HG02840 (cell line): ENCODE data around the gene PCDHGA8.
"Not testable (repeated sequence)": the region's sequence is repeated elsewhere in the genome, so short reads cannot be mapped to it uniquely, and the experiment has no call there.

ENCODE experiments used
- ATAC-seq: cut with Tn5 transposase; IDR thresholded peaks from one replicate; pipeline ENCODE4 v1.9.1; 2021; ENCODE audit warnings: mild to moderate bottlenecking, moderate library complexity, moderate number of reproducible peaks; ENCODE audit not compliant: unreplicated experiment, low FRiP score

Gene PCDHGA8

GRCh38 chr5:141392429-141393198, at the start of gene PCDHGA8:
TSS of gene PCDHGA8 (plus strand) at chr5:141392633. CDS start at chr5:141392814, 181 bp downstream.
- ATAC-seq: no peak

GRCh38 chr5:141342773-141343172, 49.7 kb upstream of the PCDHGA8 start:
- ATAC-seq: no peak

- no peak for ATAC-seq
These were observed 49.0 kb upstream of the PCDHGA8 start, which contains the start of gene PCDHGA3 for GRCh38 chr5:141343242-141343952. TSS of gene PCDHGA3 (plus strand) at chr5:141343829. CDS start at chr5:141344034, 205 bp downstream.

- no peak for ATAC-seq
These were observed 48.4 kb upstream of the PCDHGA8 start for GRCh38 chr5:141343953-141344463.

- no peak for ATAC-seq
These were observed 47.1 kb upstream of the PCDHGA8 start for GRCh38 chr5:141345327-141345726.

GRCh38 chr5:141346017-141346416, 46.4 kb upstream of the PCDHGA8 start:
- ATAC-seq: not testable (repeated sequence)

GRCh38 chr5:141349917-141350619, 42.4 kb upstream of the PCDHGA8 start, which contains the start of gene PCDHGB1:
TSS of gene PCDHGB1 (plus strand) at chr5:141350099. CDS start at chr5:141350261, 162 bp downstream.
- no peak for ATAC-seq

GRCh38 chr5:141351591-141351990, 40.8 kb upstream of the PCDHGA8 start:
- no peak for ATAC-seq

- ATAC-seq: no peak
These were observed 37.4 kb upstream of the PCDHGA8 start, which contains the start of gene PCDHGA4 for GRCh38 chr5:141354900-141355469. TSS of gene PCDHGA4 (plus strand) at chr5:141355021. CDS start at chr5:141355108, 87 bp downstream.

GRCh38 chr5:141355641-141356040, 36.8 kb upstream of the PCDHGA8 start:
- no peak for ATAC-seq

- ATAC-seq: no peak
These were observed 36.3 kb upstream of the PCDHGA8 start for GRCh38 chr5:141356133-141356532.

- ATAC-seq: no peak
These were observed 35.5 kb upstream of the PCDHGA8 start for GRCh38 chr5:141356950-141357349.

GRCh38 chr5:141359790-141360426, 32.5 kb upstream of the PCDHGA8 start, which contains the start of gene PCDHGB2:
TSS of gene PCDHGB2 (plus strand) at chr5:141359994. CDS start at chr5:141360136, 142 bp downstream.
- ATAC-seq: peak; percentile 74

GRCh38 chr5:141360685-141361084, 31.7 kb upstream of the PCDHGA8 start:
- ATAC-seq: no peak

- ATAC-seq: no peak
These were observed 29.7 kb upstream of the PCDHGA8 start for GRCh38 chr5:141362719-141363118.

GRCh38 chr5:141363952-141364660, 28.3 kb upstream of the PCDHGA8 start, which contains the start of gene PCDHGA5:
TSS of gene PCDHGA5 (plus strand) at chr5:141364162. CDS start at chr5:141364331, 169 bp downstream.
- no peak for ATAC-seq

- no peak for ATAC-seq
These were observed 26.2 kb upstream of the PCDHGA8 start for GRCh38 chr5:141366016-141366896.
